HEK293T (cell line): ENCODE results near the gene KCNN3.

Experiments
- CTCF ChIA-PET: fragments of 350-600 bp; formaldehyde crosslinking; extraction: SDS; loops from one replicate; lab custom pipeline; 2021; ENCODE audit warnings: antibody characterized with exemption, inconsistent platforms; lab: Yijun Ruan, JAX
- POLR2A ChIA-PET: fragments of 350-600 bp; formaldehyde crosslinking; extraction: SDS; loops from one replicate; lab custom pipeline; 2020; ENCODE audit warnings: antibody characterized with exemption, inconsistent platforms; lab: Yijun Ruan, JAX
- DNase-seq: peaks from one replicate; pipeline ENCODE4 v3.0.0; 2012; ENCODE audit warnings: mixed read lengths; ENCODE audit errors: extremely low spot score
- ARNT ChIP-seq: fragments of 450-650 bp; IDR thresholded peaks from 2 replicates; pipeline ENCODE4 v1.6.1; 2017; ENCODE audit warnings: mild to moderate bottlenecking
- BHLHE40 ChIP-seq: fragments of 450-650 bp; IDR thresholded peaks from 2 replicates; pipeline ENCODE4 v1.6.1; 2016; ENCODE audit warnings: mild to moderate bottlenecking, moderate library complexity, borderline replicate concordance
- CTBP1 ChIP-seq: fragments of 450-650 bp; IDR thresholded peaks from 2 replicates; pipeline ENCODE4 v1.6.1; 2016; ENCODE audit warnings: borderline replicate concordance
- ELF4 ChIP-seq: fragments of 450-650 bp; IDR thresholded peaks from 2 replicates; pipeline ENCODE4 v1.6.1; 2017; ENCODE audit warnings: antibody characterized with exemption
- FOXA1 ChIP-seq: fragments of 450-650 bp; IDR thresholded peaks from 2 replicates; pipeline ENCODE4 v1.6.1; 2016; ENCODE audit warnings: mild to moderate bottlenecking
- FOXK2 ChIP-seq: fragments of 450-650 bp; IDR thresholded peaks from 2 replicates; pipeline ENCODE4 v1.6.1; 2016; ENCODE audit warnings: mild to moderate bottlenecking
- FOXM1 ChIP-seq: fragments of 450-650 bp; IDR thresholded peaks from 2 replicates; pipeline ENCODE4 v1.6.1; 2017; ENCODE audit warnings: mild to moderate bottlenecking, borderline replicate concordance
- HDGF ChIP-seq: fragments of 450-650 bp; IDR thresholded peaks from 2 replicates; pipeline ENCODE4 v1.6.1; 2017; ENCODE audit warnings: antibody characterized with exemption, borderline replicate concordance
- L3MBTL2 ChIP-seq: fragments of 450-650 bp; conservative IDR thresholded peaks from 2 replicates; pipeline ENCODE4 v1.6.1; 2016; ENCODE audit warnings: mild to moderate bottlenecking
- LEF1 ChIP-seq: fragments of 450-650 bp; IDR thresholded peaks from 2 replicates; pipeline ENCODE4 v1.6.1; 2017; ENCODE audit warnings: mild to moderate bottlenecking, borderline replicate concordance
- NFRKB ChIP-seq: fragments of 450-650 bp; IDR thresholded peaks from 2 replicates; pipeline ENCODE4 v1.6.1; 2016; ENCODE audit warnings: mild to moderate bottlenecking, moderate library complexity
- SP1 ChIP-seq: fragments of 450-650 bp; IDR thresholded peaks from 2 replicates; pipeline ENCODE4 v1.6.1; 2017
- TARDBP ChIP-seq: fragments of 450-650 bp; IDR thresholded peaks from 2 replicates; pipeline ENCODE4 v1.6.1; 2016
- ZNF384 ChIP-seq: fragments of 450-650 bp; IDR thresholded peaks from 2 replicates; pipeline ENCODE4 v1.6.1; 2016
- TF ChIP-seq, protein P1 (sequence below): fragments of 450-650 bp; IDR thresholded peaks from 2 replicates; pipeline ENCODE4 v1.6.1; 2016

KCNN3 gene

DNA sequence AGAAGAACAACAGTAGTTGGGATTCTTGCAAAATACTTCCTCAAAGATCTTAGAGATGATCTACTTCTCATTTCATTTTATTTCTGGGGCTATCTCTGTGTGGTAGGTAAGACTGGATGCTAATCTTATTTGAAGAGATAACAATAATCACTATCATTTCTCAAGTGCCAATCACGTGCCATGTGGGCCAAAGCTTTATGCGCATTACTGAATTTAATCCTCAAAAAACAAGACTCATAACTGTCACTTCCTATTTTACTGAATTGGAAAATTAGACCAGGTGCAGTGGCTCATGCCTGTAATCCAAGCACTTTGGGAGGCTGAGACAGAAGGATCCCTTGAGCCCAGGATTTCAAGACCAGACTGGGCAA lies 121.7 kb downstream of the KCNN3 start:
- no peak for DNase-seq
- CTCF ChIA-PET: no interaction called here
- TF ChIP-seq FOXM1 (no peak), FOXA1 (no peak), SP1 (no peak), FOXK2 (no peak), ARNT (no peak), LEF1 (no peak), L3MBTL2 (no peak), ZNF384 (no peak), NFRKB (no peak), HDGF (no peak), BHLHE40 (no peak), TARDBP (no peak), CTBP1 (no peak)
- TF ChIP-seq, protein P1, sequence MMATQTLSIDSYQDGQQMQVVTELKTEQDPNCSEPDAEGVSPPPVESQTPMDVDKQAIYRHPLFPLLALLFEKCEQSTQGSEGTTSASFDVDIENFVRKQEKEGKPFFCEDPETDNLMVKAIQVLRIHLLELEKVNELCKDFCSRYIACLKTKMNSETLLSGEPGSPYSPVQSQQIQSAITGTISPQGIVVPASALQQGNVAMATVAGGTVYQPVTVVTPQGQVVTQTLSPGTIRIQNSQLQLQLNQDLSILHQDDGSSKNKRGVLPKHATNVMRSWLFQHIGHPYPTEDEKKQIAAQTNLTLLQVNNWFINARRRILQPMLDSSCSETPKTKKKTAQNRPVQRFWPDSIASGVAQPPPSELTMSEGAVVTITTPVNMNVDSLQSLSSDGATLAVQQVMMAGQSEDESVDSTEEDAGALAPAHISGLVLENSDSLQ: no peak
- POLR2A ChIA-PET: no interaction called here

DNA sequence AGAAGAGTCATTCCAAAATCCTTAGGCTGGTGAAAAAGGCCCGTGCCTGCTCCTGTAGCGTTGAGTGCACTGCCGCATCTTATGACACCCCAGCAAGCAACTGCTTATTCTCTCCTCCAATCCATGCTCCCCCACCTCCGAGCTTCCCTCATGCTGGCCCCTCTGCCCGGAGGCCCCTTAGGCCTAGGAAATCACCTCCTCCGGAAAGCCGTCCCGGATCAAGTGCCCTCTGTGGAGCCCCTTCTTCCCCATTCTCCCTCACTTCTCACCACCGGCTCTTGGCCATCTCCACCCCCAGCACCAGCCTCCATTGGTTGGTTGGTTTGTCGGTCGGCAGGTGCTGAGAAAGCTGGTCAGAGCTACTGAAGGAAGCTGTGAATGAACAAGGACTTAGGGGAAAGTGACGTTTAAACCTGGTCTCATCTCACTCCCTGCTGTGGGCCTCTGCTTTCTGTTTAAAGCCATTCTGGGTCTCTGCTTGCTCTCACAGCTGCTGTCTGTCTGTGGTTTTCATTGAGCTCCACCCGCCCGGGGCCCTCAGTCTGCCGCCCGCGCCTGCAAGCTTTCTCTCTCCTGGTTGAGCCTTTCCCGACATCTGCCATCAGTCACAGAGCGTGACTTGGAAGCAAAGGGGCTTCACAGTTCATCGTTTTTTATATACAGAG lies 122.2 kb downstream of the KCNN3 start:
- DNase-seq: no peak
- POLR2A ChIA-PET: interaction anchor here (0.7 kb wide), 1 partner anchor 73 kb away, joined by 3 read pairs; no protein-coding TSS in a partner anchor
- TF ChIP-seq TARDBP (no peak), ELF4 (no peak), FOXK2 (no peak), L3MBTL2 (no peak), ARNT (no peak), CTBP1 (no peak), FOXM1 (no peak), ZNF384 (no peak), FOXA1 (no peak), HDGF (no peak)
- CTCF ChIA-PET: no interaction called here

DNA sequence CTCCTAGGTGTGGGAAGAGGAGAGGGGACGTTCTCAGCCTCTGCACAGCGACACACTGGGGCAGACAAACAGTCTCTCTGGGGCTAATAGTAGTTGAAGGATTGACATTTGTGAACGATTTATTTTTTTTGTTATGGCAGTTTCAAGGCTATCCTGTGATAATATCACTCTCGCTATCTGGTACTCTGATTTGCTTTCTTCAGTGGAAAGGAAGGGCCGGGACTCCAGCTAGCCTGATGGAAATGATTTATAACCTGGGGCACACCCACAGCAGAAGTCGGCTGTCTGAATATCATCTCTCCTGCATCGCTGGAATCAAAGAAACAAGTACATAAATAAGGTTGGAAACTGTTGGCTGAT lies 122.7 kb downstream of the KCNN3 start:
- TF ChIP-seq NFRKB (no peak), FOXK2 (no peak), FOXM1 (no peak), HDGF (no peak)
- TF ChIP-seq, protein P1: peak; percentile 67
- no peak for DNase-seq
- ChIA-PET POLR2A (interaction anchor here (0.7 kb wide), 1 partner anchor 72 kb away, joined by 3 read pairs; no protein-coding TSS in a partner anchor), CTCF (no interaction called here)

DNA sequence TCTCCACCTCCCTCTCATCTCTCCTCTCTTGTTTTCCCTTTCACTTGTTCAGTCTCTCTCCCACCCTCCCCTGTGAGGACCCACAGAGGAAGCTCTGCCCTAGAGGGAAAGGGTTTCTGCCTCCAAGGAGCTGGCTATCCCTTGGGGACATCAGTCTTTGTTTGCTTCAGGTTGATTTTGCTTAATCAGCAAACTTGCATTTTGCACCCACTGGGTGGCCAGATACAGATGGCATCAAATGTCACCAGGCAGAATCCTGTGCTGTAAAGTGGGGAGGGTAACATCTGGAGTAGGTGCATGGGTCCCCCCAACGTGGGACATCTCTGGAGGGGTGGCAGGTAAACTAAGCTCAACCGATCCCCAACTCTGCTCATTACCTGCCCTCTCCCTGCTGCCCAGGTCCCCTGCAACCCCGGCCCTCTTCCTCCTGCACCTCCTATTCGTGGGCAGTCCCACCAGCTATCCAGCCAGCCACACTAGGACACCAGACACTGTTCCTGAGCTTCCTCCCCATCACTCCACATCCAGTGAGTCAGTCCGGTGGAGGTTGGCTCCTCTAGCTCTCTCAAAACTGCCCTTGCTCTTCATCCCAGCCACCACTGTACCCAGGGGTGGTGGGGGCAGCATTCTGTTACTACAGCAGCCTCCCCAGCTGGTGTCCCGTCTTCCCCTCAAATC lies 123.3 kb downstream of the KCNN3 start:
- ChIA-PET CTCF (interaction anchor here (0.6 kb wide), 1 partner anchor 902 kb away, joined by 3 read pairs; no protein-coding TSS in a partner anchor), POLR2A (interaction anchor here (0.5 kb wide), 1 partner anchor 62 kb away, joined by 3 read pairs; no protein-coding TSS in a partner anchor)
- DNase-seq: no peak
- no peak for TF ChIP-seq NFRKB
- no peak for TF ChIP-seq ELF4
- no peak for TF ChIP-seq FOXM1

DNA sequence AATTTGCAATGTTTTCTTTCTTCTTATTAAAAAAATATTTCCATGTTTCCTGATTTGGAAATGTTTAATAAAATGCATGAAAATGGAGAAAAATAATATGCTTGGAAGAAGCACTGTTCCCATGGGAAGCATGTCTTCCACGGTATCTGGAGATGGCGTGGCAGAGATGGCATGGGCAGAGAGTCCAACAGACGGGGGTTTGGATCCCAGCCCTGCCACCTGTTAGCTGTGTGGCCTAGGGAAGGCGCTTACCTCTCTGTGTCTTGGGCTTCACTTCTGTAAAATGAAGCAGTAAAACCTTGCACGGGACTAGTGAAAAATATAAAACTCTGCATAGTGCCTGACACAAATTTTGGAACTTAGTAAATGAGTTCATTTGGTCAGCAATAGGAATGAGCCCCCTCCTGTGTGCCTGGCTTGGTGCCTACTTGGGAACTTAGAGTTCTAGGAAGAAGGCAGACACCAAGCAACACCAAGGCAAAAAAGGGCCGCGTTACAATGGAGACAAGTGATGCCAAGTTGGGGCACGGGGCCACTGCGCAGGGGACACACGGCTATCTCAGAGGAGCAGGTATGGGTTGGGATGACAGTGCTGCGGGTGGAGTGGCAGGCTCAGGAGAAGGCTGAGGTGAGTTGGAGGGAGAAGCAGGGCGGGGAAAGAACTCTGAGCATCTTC lies 124.2 kb downstream of the KCNN3 start:
- CTCF ChIA-PET: no interaction called here
- POLR2A ChIA-PET: no interaction called here
- no peak for DNase-seq
- TF ChIP-seq SP1 (no peak), LEF1 (no peak), ZNF384 (no peak), FOXM1 (no peak), L3MBTL2 (no peak), TARDBP (no peak), ARNT (no peak)
- TF ChIP-seq, protein P1: no peak

DNA sequence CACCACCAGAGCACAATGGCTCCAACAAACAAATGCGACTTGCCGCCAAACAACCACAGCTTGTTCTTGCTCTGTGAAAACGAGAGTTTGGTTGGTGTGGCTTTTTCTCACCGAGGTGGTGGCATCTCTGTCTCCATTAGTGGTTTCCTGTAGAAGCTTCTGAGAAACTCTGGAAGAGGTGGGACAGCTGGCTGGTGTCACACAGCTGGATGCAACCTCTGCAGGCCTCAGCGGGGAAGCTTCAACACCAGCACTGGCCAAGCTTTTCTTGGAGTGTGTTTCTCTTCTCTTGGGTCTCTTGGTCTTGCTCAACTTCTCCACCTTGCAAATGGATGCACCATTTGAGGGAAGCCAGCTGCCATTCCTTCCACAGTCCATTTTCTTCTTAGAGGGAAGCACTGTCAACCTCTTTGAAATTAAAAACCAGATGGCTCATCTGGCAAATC lies 124.8 kb downstream of the KCNN3 start:
- DNase-seq: no peak
- TF ChIP-seq FOXK2: no peak
- TF ChIP-seq ARNT: no peak
- no peak for TF ChIP-seq LEF1
- TF ChIP-seq, protein P1: no peak
- TF ChIP-seq TARDBP: no peak
- no peak for TF ChIP-seq ZNF384
- no peak for TF ChIP-seq CTBP1
- no peak for TF ChIP-seq L3MBTL2
- no peak for TF ChIP-seq FOXA1
- no peak for TF ChIP-seq FOXM1
- ChIA-PET POLR2A (no interaction called here), CTCF (no interaction called here)
